ENCODE data around the gene SYT5.

Gene SYT5

GRCh38 chr19:55188625-55189024, 8.5 kb upstream of the SYT5 start:
- TF ChIP-seq CTCF (IDR thresholded peaks at IDR 0.05; ENCODE audit: low read depth, low read length), result no peak
- no peak overlapping the region for H3K4me3 ChIP-seq (replicated peaks in 1 of 2; ENCODE audit: low read depth in 2 of 2, low read length in 2 of 2)
- DNase-seq (ENCODE audit: low read depth in 2 of 2), result peak; percentile 26 to 55

GRCh38 chr19:55186080-55186479, 6.0 kb upstream of the SYT5 start:
- no peak for DNase-seq (ENCODE audit: low read depth in 2 of 2)
- TF ChIP-seq CTCF (IDR thresholded peaks at IDR 0.05; ENCODE audit: low read depth, low read length), result no peak
- H3K4me3 ChIP-seq (replicated peaks in 1 of 2; ENCODE audit: low read depth in 2 of 2, low read length in 2 of 2), result no peak overlapping the region

GRCh38 chr19:55181740-55182139, 1.7 kb upstream of the SYT5 start:
- TF ChIP-seq CTCF (IDR thresholded peaks at IDR 0.05; ENCODE audit: low read depth, low read length), result no peak
- H3K4me3 ChIP-seq (replicated peaks in 1 of 2; ENCODE audit: low read depth in 2 of 2, low read length in 2 of 2), result no peak overlapping the region
- no peak for DNase-seq (ENCODE audit: low read depth in 2 of 2)

- TF ChIP-seq CTCF (IDR thresholded peaks at IDR 0.05; ENCODE audit: low read depth, low read length), result no peak
- H3K4me3 ChIP-seq (replicated peaks in 1 of 2; ENCODE audit: low read depth in 2 of 2, low read length in 2 of 2), result peak overlapping the region; percentile 24 to 35
- DNase-seq (ENCODE audit: low read depth in 2 of 2), result peak; percentile 82 to 88
Observed at GRCh38 chr19:55178781-55179599, 1.1 kb downstream of the SYT5 start.

GRCh38 chr19:55176076-55176475, 4.0 kb downstream of the SYT5 start:
- DNase-seq (ENCODE audit: low read depth in 2 of 2), result no peak
- no peak for TF ChIP-seq CTCF (IDR thresholded peaks at IDR 0.05; ENCODE audit: low read depth, low read length)
- no peak overlapping the region for H3K4me3 ChIP-seq (replicated peaks in 1 of 2; ENCODE audit: low read depth in 2 of 2, low read length in 2 of 2)

GRCh38 chr19:55175117-55175867, 4.8 kb downstream of the SYT5 start:
- no peak for DNase-seq (ENCODE audit: low read depth in 2 of 2)
- no peak for TF ChIP-seq CTCF (IDR thresholded peaks at IDR 0.05; ENCODE audit: low read depth, low read length)
- H3K4me3 ChIP-seq (replicated peaks in 1 of 2; ENCODE audit: low read depth in 2 of 2, low read length in 2 of 2), result no peak overlapping the region
